ENCODE results near the gene SLC47A2.

Gene SLC47A2

GRCh38 chr17:19746517-19746916 lies 30.1 kb upstream of the SLC47A2 start:
- H3K36me3 ChIP-seq (ENCODE audit: insufficient read depth, low read length), result no peaks in the 10 kb centered on the region
- peaks cover 4% of the 10 kb centered on the region for H3K27me3 ChIP-seq (ENCODE audit: insufficient read depth, low read length, poor library complexity)
- H4K20me1 ChIP-seq (ENCODE audit: insufficient read depth, low read length), result peaks cover 9% of the 10 kb centered on the region
- no peak overlapping the region for H3K4me2 ChIP-seq (ENCODE audit: insufficient read depth, low read length)
- DNase-seq (no peak), ATAC-seq (ENCODE audit: insufficient read depth, low read depth) (no peak)
- TF ChIP-seq CTCF (IDR thresholded peaks at IDR 0.05; ENCODE audit: borderline replicate concordance, extremely low read depth, low read length, poor library complexity, severe bottlenecking), result no peak
- no peak for TF ChIP-seq EZH2 (IDR thresholded peaks at IDR 0.05; ENCODE audit: borderline replicate concordance, low read depth, low read length, severe bottlenecking)
- H2AFZ ChIP-seq (ENCODE audit: low read depth, low read length), result no peak overlapping the region
- H3K4me1 ChIP-seq (ENCODE audit: insufficient read depth, low read length), result no peaks in the 10 kb centered on the region
- H3K27ac ChIP-seq (ENCODE audit: low read length), result no peak overlapping the region
- H3K4me3 ChIP-seq (ENCODE audit: low read depth in 1 of 2, low read length in 2 of 2), result no peak overlapping the region
- no peak overlapping the region for H3K9ac ChIP-seq (ENCODE audit: low read depth, low read length)
- H3K9me3 ChIP-seq (ENCODE audit: insufficient read depth, low read length, severe bottlenecking), result no peaks in the 10 kb centered on the region
- H3K79me2 ChIP-seq (ENCODE audit: insufficient read depth, low read length), result no peaks in the 10 kb centered on the region

- no peak overlapping the region for H3K27ac ChIP-seq (ENCODE audit: low read length)
- no peak overlapping the region for H2AFZ ChIP-seq (ENCODE audit: low read depth, low read length)
- H3K4me1 ChIP-seq (ENCODE audit: insufficient read depth, low read length), result no peaks in the 10 kb centered on the region
- DNase-seq (no peak), ATAC-seq (ENCODE audit: insufficient read depth, low read depth) (no peak)
- H4K20me1 ChIP-seq (ENCODE audit: insufficient read depth, low read length), result peaks cover 2% of the 10 kb centered on the region; the same call in 1 of the 2 replicates
- H3K36me3 ChIP-seq (ENCODE audit: insufficient read depth, low read length), result no peaks in the 10 kb centered on the region
- peak; percentile 48 for TF ChIP-seq CTCF (IDR thresholded peaks at IDR 0.05; ENCODE audit: borderline replicate concordance, extremely low read depth, low read length, poor library complexity, severe bottlenecking)
- no peak for TF ChIP-seq EZH2 (IDR thresholded peaks at IDR 0.05; ENCODE audit: borderline replicate concordance, low read depth, low read length, severe bottlenecking)
- H3K4me3 ChIP-seq (ENCODE audit: low read depth in 1 of 2, low read length in 2 of 2), result no peak overlapping the region
- H3K79me2 ChIP-seq (ENCODE audit: insufficient read depth, low read length), result no peaks in the 10 kb centered on the region
- H3K9me3 ChIP-seq (ENCODE audit: insufficient read depth, low read length, severe bottlenecking), result no peaks in the 10 kb centered on the region
- no peak overlapping the region for H3K4me2 ChIP-seq (ENCODE audit: insufficient read depth, low read length)
- no peaks in the 10 kb centered on the region for H3K27me3 ChIP-seq (ENCODE audit: insufficient read depth, low read length, poor library complexity)
- H3K9ac ChIP-seq (ENCODE audit: low read depth, low read length), result no peak overlapping the region
These were observed 28.8 kb upstream of the SLC47A2 start for GRCh38 chr17:19744922-19745757.

GRCh38 chr17:19744492-19744891 lies 28.1 kb upstream of the SLC47A2 start:
- Histone ChIP-seq H4K20me1 (ENCODE audit: insufficient read depth, low read length) (peaks cover 2% of the 10 kb centered on the region; the same call in 1 of the 2 replicates), H3K79me2 (ENCODE audit: insufficient read depth, low read length) (no peaks in the 10 kb centered on the region), H3K4me1 (ENCODE audit: insufficient read depth, low read length) (no peaks in the 10 kb centered on the region), H3K27me3 (ENCODE audit: insufficient read depth, low read length, poor library complexity) (no peaks in the 10 kb centered on the region), H3K9ac (ENCODE audit: low read depth, low read length) (no peak overlapping the region), H3K4me3 (ENCODE audit: low read depth in 1 of 2, low read length in 2 of 2) (no peak overlapping the region), H3K9me3 (ENCODE audit: insufficient read depth, low read length, severe bottlenecking) (no peaks in the 10 kb centered on the region), H3K27ac (ENCODE audit: low read length) (no peak overlapping the region), H3K36me3 (ENCODE audit: insufficient read depth, low read length) (no peaks in the 10 kb centered on the region), H2AFZ (ENCODE audit: low read depth, low read length) (no peak overlapping the region), H3K4me2 (ENCODE audit: insufficient read depth, low read length) (no peak overlapping the region)
- DNase-seq (no peak), ATAC-seq (ENCODE audit: insufficient read depth, low read depth) (no peak)
- TF ChIP-seq CTCF (IDR thresholded peaks at IDR 0.05; ENCODE audit: borderline replicate concordance, extremely low read depth, low read length, poor library complexity, severe bottlenecking), result no peak
- no peak for TF ChIP-seq EZH2 (IDR thresholded peaks at IDR 0.05; ENCODE audit: borderline replicate concordance, low read depth, low read length, severe bottlenecking)

Data from DND-41 (cell line).